RPMI8226 (cell line): ENCODE results near the gene FIGLA.
A peak's percentile ranks its signal among the peaks of the same experiment; 100 is the strongest.
"Not testable (repeated sequence)": the region's sequence is repeated elsewhere in the genome, so short reads cannot be mapped to it uniquely, and the experiment has no call there.

Source experiments
- DNase-seq: peaks from one replicate; pipeline ENCODE4 v3.0.0-alpha.2; 2015

FIGLA gene

DNA sequence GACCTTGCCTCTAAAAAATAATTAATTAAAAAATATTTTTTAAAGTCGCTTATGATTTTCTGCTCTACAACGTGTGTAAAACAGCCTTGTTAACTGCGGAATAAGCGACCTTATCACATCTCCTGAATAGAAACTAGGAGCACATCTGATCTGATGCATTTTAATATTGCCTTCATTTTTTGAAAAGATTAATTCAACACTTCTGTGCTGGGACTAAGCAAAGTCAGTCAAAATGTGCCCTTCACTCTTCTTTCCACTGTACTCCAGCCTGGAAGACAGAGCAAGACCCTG lies 17.3 kb upstream of the FIGLA start:
- DNase-seq: no peak

DNA sequence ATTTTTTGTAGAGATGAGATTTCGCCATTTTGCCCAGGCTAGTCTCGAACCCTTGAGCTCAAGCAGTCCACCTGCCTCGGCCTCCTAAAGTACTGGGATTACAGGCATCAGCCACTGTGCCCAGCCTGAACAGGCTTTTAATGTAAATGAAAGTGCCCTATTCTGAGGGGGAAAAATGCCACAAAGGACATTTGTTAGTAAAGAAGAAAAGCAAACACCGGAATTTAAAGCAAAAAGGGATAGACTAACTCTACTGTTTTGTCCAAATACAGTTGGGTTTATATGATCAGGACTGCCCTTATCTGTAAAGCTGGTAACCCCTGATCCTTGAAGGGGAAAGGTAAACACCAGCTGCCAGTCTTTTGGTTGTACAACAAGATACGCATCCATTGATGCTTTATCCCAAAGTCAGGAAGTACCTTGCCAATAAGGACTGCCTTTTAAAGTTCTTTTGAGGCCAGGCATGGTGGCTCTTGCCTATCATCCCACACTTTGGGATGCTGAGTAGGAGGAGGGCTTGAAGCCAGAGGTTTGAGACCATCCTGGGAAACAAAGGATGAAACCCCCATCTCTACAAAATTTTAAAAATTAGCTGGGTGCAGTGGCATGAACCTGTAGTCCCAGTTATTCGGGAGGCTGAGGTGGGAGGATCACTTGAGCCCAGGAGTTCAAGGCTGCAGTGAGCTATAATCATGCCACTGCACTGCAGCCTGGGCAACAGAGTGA lies 16.8 kb upstream of the FIGLA start:
- DNase-seq: no peak

DNA sequence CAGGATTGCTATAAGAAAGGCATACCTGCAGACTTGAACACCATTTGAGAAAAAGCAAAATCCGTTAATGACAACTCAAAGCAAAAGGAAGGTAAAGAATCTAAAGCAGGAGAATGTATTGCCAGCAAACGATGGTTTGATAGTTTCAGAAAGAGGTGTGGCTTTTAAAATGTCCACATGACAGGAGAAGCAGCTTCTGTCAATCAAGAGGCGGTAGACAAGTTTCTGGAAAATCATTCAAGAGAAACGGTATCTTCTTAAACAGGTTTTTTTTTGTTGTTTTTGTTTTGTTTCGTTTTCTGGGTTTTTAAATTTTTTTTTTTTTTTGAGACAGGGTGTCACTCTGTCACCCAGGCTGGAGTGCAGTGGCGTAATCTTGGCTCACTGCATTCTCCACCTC lies 16.2 kb upstream of the FIGLA start:
- no peak for DNase-seq

DNA sequence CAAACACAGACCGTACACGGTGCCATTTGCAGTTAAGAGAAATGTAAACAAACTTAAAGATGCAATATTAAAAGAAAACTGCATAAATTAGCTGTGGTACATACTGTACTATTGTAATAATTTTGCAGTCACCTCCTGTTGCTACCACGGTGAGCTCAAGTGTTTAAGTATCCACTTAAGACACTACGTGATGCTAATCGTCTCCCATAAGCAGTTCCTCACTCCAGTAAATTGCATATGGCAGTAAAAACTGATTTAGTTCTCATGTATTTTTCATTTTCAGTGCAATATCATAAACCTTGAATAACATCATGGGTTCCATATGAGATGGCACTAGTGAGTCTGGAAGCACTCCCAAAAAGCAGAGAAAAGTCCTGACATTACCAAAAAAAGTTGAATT lies 15.6 kb upstream of the FIGLA start:
- no peak for DNase-seq

- DNase-seq: no peak
Measured at GRCh38 chr2:70801607-70802263, 11.3 kb upstream of the FIGLA start.

GRCh38 chr2:70799706-70800105 lies 9.3 kb upstream of the FIGLA start:
- no peak for DNase-seq

DNA sequence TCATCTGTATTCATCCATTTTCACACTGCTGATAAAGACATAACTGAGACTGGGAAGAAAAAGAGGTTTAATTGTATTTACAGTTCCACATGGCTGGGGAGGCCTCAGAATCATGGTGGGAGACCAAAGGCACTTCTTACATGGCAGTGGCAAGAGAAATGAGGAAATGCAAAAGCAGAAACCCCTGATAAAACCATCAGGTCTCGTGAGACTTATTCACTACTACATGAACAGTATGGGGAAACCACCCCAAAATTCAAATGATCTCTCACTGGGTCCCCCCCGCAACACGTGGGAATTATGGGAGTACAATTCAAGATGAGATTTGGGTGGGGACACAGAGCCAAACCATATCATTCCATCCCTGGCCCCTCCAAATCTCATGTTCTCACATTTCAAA lies 7.6 kb upstream of the FIGLA start:
- DNase-seq: not testable (repeated sequence)

- no peak for DNase-seq
Measured at GRCh38 chr2:70797506-70797905, 7.1 kb upstream of the FIGLA start.

- DNase-seq: no peak
Measured at GRCh38 chr2:70796262-70796661, 5.8 kb upstream of the FIGLA start.

GRCh38 chr2:70795164-70795995 lies 4.9 kb upstream of the FIGLA start:
- no peak for DNase-seq

- no peak for DNase-seq
Measured at GRCh38 chr2:70793450-70793849, 3.0 kb upstream of the FIGLA start.

GRCh38 chr2:70789304-70790135 lies 923 bp downstream of the FIGLA start:
- peak; percentile 83 for DNase-seq

DNA sequence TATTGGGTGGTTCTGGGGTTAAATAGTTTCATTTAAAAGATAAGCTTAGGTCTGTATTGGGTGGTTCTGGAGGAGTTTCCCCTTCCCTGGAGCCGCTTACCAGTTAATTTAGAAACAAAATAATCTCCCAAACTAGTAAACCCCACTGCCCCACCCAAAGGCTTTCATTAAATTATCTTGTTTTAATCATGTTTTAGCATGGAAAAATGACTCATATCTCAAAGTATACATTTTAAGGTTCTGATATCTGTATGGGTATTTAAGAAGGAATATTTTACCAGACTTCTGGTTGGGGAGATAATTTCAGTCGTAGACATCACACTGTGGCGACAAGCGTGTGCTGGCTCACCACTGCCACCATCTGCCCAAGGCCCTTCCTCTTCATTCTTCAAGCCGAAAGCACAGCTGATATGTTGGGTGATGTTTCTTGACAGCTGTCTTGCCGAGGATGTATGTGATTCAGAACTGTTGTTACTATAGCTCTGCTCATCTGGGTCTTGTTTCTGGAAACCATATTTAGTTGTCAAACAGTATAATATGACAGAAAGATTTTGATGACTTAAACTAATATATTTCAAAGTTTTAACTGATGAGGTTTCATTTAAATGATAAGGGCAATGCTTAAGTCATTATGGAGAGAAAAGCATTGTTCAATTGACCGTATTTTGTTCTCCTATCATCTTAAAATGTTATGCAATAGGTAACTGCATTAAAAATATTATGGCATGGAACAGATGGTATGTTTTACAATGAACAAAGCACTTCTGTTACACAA lies 5.1 kb downstream of the FIGLA start:
- DNase-seq: peak; percentile 72

DNA sequence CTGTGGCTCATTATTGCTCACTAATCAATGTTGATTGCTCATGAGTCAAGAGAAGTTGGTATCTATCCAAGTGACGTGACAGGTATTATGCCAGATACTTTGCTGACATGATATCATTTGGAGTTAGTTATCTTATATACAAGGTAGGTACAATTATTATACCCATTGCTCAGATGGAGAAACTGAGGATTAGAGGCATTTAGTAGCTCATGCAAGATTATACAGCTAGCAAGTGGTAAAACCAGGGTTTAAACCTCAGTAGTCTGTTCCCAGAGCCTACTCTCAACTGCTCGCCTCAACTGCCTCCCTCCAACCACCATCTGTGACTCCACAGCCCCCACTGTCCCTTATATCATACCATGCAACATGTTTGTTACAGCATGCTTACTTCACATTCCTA lies 6.1 kb downstream of the FIGLA start:
- DNase-seq: no peak

DNA sequence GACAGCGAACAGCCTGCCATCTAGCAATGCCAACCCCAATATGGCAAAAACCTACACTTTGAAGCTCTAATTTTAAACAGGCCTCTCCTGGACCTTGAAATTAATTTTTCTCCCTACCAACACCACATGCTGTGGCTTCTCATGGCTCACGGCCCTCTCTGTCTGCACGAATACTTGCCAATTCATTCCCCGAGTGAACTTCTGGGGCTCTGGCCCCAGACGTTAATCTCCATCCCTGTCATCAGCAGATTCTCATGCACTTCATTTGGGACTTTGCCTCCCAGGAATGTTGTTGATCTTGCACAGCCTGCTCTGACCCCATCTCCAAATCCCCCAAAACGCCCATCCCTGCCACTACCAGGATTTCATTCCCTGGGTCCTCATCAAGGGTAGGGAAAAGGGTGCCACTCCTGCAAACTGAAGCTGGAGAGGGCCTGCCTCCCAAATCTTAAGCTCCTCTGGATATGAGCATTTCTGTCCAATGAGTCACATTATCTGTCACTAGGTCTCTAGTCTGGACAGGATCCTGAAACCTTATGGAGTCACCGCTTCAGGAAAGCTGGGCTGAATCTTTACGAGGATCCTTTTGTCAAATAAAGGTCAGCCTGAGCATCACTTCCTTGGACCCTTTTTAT lies 10.4 kb downstream of the FIGLA start:
- no peak for DNase-seq

- DNase-seq: no peak
Measured at GRCh38 chr2:70779491-70779890, 11.0 kb downstream of the FIGLA start.

DNA sequence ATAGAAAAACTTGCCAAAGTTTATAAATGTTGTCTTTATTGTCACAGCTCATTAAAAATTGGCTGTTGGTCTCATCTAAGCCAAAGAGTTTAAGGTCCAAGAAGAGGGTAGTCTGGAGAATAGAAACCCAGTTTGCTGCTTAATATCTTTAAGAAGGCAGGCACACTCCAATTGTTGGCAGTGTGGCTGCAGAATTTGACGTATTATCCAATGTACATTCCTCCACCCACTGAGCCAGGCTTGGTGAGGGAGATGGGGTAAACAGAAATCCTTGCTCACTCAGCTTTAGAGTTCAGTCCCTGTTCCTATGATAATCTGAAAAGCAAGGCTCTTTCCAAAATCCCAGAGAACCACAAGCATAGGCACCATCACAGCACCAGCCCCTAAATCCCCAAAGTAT lies 11.8 kb downstream of the FIGLA start:
- DNase-seq: no peak

- DNase-seq: no peak
Measured at GRCh38 chr2:70777450-70777849, 13.0 kb downstream of the FIGLA start.

DNA sequence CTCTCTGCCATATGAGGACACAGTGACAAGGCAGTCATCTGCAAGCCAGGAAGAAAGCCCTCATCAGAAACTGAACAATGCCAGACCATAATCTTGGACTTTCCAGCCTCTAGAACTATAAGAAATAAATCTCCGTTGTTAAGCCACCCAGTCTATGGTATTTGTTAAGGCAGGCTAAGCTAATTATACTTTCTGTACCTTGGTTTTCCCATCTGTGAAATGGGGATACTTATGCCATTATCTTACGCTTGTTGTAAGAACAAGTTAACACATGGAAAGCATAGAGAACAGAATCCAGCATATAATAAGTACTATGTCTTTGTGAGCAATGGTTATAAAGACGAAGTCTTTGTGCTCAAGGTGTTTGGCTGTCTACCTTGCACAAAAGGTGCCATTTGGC lies 14.2 kb downstream of the FIGLA start:
- DNase-seq: no peak

DNA sequence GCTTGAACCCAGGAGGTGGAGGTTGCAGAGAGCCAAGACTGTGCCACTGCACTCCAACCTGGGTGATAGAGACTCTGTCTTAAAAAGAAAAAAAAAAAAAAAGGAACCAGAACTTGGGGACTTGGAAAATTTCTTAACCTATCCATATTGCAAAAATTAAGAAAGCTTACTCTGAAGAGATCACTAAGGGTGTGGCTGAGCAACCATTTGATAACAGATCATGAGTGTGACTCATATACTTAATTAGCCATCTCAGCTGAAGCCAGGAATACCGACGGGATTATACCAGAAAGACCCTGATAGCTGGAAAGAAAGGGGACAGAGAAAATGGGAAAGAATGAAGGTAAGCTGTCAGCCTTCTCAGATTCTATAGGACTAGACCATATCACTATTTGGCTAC lies 15.3 kb downstream of the FIGLA start:
- no peak for DNase-seq

DNA sequence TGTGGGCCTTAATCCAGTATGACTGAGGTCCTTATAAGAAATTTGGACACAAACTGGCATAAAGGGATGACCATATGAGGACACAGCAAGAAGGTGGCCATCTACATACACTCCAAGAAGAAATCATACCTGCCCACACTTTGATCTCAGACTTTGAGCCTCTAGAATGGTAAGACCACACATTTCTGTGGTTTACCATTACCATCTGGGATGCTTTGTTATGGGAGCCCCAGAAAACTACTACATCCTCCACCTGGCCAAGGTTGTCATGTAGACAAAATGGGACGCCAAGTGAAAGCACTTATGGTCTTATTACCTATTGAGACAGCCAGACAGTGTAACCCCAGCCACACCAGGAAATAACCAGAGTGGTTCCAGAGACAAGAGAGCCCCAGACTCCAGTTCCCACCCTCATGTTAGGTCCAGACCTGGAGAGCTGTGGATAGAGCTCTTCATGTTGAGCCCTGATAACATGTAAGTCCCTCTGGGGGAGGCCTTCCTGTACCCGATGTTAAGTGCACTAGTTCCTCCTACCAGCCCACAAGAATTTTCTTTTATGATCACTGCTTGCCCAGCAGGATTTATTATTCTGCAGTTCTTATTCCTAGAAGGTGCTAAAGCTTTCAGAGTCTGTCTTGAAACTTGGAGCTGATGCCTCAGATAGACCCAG lies 17.8 kb downstream of the FIGLA start:
- peak; percentile 11 for DNase-seq
